Ovary (tissue), 3 donors: ENCODE data around the gene ENOPH1.

Experiments used
- CTCF ChIP-seq, 3 donors: fragments of 450-650 bp in 2 of 3; fragments of 200-600 bp in 1 of 3; IDR thresholded peaks; one replicate each; pipeline versions ENCODE4 v1.5.1 to v1.8.0; 2016 to 2022; ENCODE audit warnings: antibody characterized with exemption in 3 of 3, mild to moderate bottlenecking in 1 of 3
- POLR2A ChIP-seq: fragments of 450-650 bp; IDR thresholded peaks from one replicate; pipeline ENCODE4 v1.6.1; 2017; ENCODE audit warnings: antibody characterized with exemption, mild to moderate bottlenecking, moderate library complexity
- donor health status: DM: no; HTN: no; CAD: no.

DNA sequence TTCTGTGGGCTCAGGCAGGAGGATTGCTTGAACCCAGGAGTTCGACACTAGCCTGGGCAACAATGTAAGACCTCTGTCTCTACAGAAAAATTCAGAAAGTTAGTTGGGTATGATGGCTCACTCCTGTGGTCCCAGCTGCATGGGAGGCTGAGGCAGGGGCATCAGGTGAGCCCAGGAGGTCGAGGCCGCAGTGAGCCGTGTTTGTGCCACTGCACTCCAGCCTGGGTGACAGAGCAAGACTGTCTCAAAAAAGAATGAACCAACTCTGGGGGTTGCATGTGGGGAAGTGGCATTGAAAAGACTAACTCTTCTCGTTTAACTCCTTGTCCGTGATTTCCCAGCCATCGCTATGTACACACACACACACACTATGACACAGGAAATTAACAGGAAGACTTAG lies 26.9 kb downstream of the ENOPH1 start:
- no peak for TF ChIP-seq CTCF (IDR thresholded peaks at IDR 0.05)
- no peak for TF ChIP-seq POLR2A
